ENCODE measurements around the gene HVCN1. TPM values are rescaled to one million over a fixed set of nuclear protein-coding genes. Genes with fewer than 3 reads are reported as not detected.

HVCN1 gene
- total and polyA plus RNA-seq, 2 of the 13 experiments (the other 11 are each of a cell fraction or from before 2014, with no cell fraction given), result 0.49 to 1.3 TPM

DNA sequence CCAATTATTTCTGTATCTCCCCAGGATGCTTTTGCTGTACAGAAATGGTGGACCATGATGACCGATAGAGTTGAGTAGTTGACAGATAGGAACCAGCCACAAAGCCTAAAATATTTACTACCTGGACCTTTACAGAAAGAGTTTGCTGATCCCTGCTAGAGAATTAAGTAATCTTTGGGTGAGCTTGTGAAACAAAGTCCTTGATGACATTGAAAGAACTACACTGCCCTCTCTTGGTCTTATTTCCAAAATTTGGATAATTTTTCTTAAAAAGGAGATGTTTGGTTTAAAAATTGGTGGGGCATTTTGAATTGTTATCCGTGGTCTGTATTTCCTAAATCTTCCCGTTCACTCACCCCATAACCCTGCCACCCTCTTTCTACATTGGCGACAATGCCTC lies 88.7 kb downstream of the HVCN1 start (continued):
- TF ChIP-seq, protein P1, sequence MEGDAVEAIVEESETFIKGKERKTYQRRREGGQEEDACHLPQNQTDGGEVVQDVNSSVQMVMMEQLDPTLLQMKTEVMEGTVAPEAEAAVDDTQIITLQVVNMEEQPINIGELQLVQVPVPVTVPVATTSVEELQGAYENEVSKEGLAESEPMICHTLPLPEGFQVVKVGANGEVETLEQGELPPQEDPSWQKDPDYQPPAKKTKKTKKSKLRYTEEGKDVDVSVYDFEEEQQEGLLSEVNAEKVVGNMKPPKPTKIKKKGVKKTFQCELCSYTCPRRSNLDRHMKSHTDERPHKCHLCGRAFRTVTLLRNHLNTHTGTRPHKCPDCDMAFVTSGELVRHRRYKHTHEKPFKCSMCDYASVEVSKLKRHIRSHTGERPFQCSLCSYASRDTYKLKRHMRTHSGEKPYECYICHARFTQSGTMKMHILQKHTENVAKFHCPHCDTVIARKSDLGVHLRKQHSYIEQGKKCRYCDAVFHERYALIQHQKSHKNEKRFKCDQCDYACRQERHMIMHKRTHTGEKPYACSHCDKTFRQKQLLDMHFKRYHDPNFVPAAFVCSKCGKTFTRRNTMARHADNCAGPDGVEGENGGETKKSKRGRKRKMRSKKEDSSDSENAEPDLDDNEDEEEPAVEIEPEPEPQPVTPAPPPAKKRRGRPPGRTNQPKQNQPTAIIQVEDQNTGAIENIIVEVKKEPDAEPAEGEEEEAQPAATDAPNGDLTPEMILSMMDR (CRISPR knock-in tag; IDR thresholded peaks at IDR 0.05), result peak; percentile 74
- TF ChIP-seq ATM (IDR thresholded peaks at IDR 0.05; ENCODE audit: borderline replicate concordance) (no peak), ZNF777 (CRISPR knock-in tag; IDR thresholded peaks at IDR 0.05) (no peak)

DNA sequence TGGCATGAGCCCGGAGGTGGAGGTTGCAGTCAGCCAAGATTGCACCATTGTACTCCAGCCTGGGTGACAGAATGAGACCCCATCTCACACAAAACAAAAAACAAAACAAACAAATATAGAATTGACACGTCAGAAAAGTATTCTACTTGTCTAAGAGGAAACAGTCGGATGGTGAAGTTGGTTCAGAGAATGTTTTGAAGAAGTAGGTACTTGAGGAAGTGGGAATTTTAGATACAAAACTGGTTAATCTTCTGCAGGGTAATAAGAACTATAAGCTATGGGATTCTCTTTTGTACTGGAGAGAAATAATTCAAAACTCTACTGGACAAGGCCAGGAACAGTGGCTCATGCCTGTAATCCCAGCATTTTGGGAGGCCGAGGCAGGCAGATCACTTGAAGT lies 89.6 kb downstream of the HVCN1 start:
- FAIRE-seq (no peak), ATAC-seq (no peak), DNase-seq (ENCODE audit: low spot score) (no peak)
- H2AFZ ChIP-seq (ENCODE audit: low read length), result no peak overlapping the region
- no peaks in the 10 kb centered on the region for H4K20me1 ChIP-seq (ENCODE audit: insufficient read depth, low read length)
- peaks cover 15% of the 10 kb centered on the region for H3K4me1 ChIP-seq (ENCODE audit: insufficient read depth, low read length)
- no peaks in the 10 kb centered on the region for H3K36me3 ChIP-seq (replicated peaks in 1 of 2; ENCODE audit: control insufficient read depth in 1 of 2, insufficient read depth in 2 of 2, low read length in 2 of 2)
- POLR2A ChIA-PET, result interaction anchor here (0.7 kb wide), 1 partner anchor 42 kb away, joined by 3 read pairs; no protein-coding TSS in a partner anchor
- no peak overlapping the region for H3K9ac ChIP-seq (ENCODE audit: insufficient read depth, low read depth, low read length)
- BruUV-seq (replicated peaks), result no TSS peak
- H3K4me3 ChIP-seq (replicated peaks in 1 of 3; ENCODE audit: insufficient read depth in 1 of 3, low read depth in 2 of 3, low read length in 3 of 3), result no peak overlapping the region
- CTCF ChIA-PET (ENCODE audit: low intra/inter-chr PET ratio, low total read pairs), result interaction anchor here (0.6 to 5.2 kb wide), 4 partner anchors 17 to 87 kb away, joined by 3 to 171 read pairs (median 21); no protein-coding TSS in a partner anchor
- H3K27me3 ChIP-seq (ENCODE audit: control insufficient read depth in 1 of 2, insufficient read depth in 2 of 2, low read length in 2 of 2), result no peaks in the 10 kb centered on the region
- no peak overlapping the region for H3K27ac ChIP-seq (ENCODE audit: extremely low read length, insufficient read depth, low read length)
- in situ Hi-C loops (cut with HindIII; ENCODE audit: extremely low pct_ligation_motif_present, low pct_unique_long_range_greater_than_20kb), result loop anchor here (25.0 kb wide), 1 partner anchor 487 kb away; the partner anchor contains the start of gene IFT81
- no peak overlapping the region for H3K4me2 ChIP-seq (ENCODE audit: low read depth, low read length)
- no peaks in the 10 kb centered on the region for H3K79me2 ChIP-seq (ENCODE audit: insufficient read depth, low read length)
- 89% methylated on average over 4 of the region's 4 CpGs for WGBS (ENCODE audit: low lambda C conversion rate)
- H3K9me3 ChIP-seq (ENCODE audit: low read length), result no peaks in the 10 kb centered on the region
- intact Hi-C loops (cut with micrococcal nuclease; ENCODE audit: unreplicated experiment), result no loop called here
- TF ChIP-seq ZNF619 (CRISPR knock-in tag; IDR thresholded peaks at IDR 0.05) (no peak), FOXA3 (CRISPR knock-in tag; IDR thresholded peaks at IDR 0.05) (no peak), ZFP37 (CRISPR knock-in tag; IDR thresholded peaks at IDR 0.05; ENCODE audit: borderline replicate concordance) (no peak), SAFB2 (CRISPR knock-in tag; IDR thresholded peaks at IDR 0.05; ENCODE audit: borderline replicate concordance, low read depth) (no peak), BRD4 (CRISPR knock-in tag; IDR thresholded peaks at IDR 0.05) (no peak), ZNF790 (CRISPR knock-in tag; IDR thresholded peaks at IDR 0.05; ENCODE audit: borderline replicate concordance) (no peak), NCOA2 (CRISPR knock-in tag; IDR thresholded peaks at IDR 0.05) (no peak), ZNF720 (CRISPR knock-in tag; IDR thresholded peaks at IDR 0.05) (no peak), CBX2 (IDR thresholded peaks at IDR 0.05; ENCODE audit: low read depth, low read length) (no peak), CBX2 (CRISPR knock-in tag; IDR thresholded peaks at IDR 0.05; ENCODE audit: low read depth) (no peak), POLR2A (IDR thresholded peaks at IDR 0.05; ENCODE audit: insufficient read depth in 1 of 2, low read depth in 2 of 2, low read length in 2 of 2) (no peak), ZNF674 (CRISPR knock-in tag; IDR thresholded peaks at IDR 0.05; ENCODE audit: low read depth) (no peak), CEBPB (IDR thresholded peaks at IDR 0.05; ENCODE audit: borderline replicate concordance, low read depth, low read length) (no peak), FLYWCH1 (CRISPR knock-in tag; IDR thresholded peaks at IDR 0.05) (no peak)
- TF ChIP-seq, protein P2, sequence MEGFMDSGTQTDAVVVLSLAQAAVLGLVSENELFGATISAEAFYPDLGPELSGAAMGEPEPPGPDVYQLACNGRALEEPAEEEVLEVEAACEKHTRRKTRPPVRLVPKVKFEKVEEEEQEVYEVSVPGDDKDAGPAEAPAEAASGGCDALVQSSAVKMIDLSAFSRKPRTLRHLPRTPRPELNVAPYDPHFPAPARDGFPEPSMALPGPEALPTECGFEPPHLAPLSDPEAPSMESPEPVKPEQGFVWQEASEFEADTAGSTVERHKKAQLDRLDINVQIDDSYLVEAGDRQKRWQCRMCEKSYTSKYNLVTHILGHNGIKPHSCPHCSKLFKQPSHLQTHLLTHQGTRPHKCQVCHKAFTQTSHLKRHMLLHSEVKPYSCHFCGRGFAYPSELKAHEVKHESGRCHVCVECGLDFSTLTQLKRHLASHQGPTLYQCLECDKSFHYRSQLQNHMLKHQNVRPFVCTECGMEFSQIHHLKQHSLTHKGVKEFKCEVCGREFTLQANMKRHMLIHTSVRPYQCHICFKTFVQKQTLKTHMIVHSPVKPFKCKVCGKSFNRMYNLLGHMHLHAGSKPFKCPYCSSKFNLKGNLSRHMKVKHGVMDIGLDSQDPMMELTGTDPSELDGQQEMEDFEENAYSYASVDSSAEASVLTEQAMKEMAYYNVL (CRISPR knock-in tag; IDR thresholded peaks at IDR 0.05; ENCODE audit: borderline replicate concordance), result no peak
- TF ChIP-seq, protein P3, sequence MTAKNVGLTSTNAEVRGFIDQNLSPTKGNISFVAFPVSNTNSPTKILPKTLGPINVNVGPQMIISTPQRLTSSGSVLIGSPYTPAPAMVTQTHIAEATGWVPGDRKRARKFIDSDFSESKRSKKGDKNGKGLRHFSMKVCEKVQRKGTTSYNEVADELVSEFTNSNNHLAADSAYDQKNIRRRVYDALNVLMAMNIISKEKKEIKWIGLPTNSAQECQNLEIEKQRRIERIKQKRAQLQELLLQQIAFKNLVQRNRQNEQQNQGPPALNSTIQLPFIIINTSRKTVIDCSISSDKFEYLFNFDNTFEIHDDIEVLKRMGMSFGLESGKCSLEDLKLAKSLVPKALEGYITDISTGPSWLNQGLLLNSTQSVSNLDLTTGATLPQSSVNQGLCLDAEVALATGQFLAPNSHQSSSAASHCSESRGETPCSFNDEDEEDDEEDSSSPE (CRISPR knock-in tag; IDR thresholded peaks at IDR 0.05), result no peak
